Measurements from ENCODE around the gene FCAMR.
"Not testable (repeated sequence)": the region's sequence is repeated elsewhere in the genome, so short reads cannot be mapped to it uniquely, and the experiment has no call there.

The FCAMR gene

GRCh38 chr1:206935491-206936067 lies 34.7 kb downstream of the FCAMR start:
- DNase-seq (ENCODE audit: low read depth), result no peak

- DNase-seq (ENCODE audit: low read depth), result peak; percentile 60
Measured at GRCh38 chr1:206933333-206933945, 36.8 kb downstream of the FCAMR start.

GRCh38 chr1:206932177-206932576 lies 38.1 kb downstream of the FCAMR start:
- no peak for DNase-seq (ENCODE audit: low read depth)

- DNase-seq (ENCODE audit: low read depth), result no peak
Measured at GRCh38 chr1:206931709-206932108, 38.6 kb downstream of the FCAMR start.

- no peak for DNase-seq (ENCODE audit: low read depth)
Measured at GRCh38 chr1:206930210-206930798, 40.0 kb downstream of the FCAMR start.

GRCh38 chr1:206929524-206929923 lies 40.7 kb downstream of the FCAMR start:
- no peak for DNase-seq (ENCODE audit: low read depth)

- DNase-seq (ENCODE audit: low read depth), result no peak
Measured at GRCh38 chr1:206926286-206926685, 44.0 kb downstream of the FCAMR start.

GRCh38 chr1:206925106-206925736 lies 45.0 kb downstream of the FCAMR start:
- no peak for DNase-seq (ENCODE audit: low read depth)

- DNase-seq (ENCODE audit: low read depth), result no peak
Measured at GRCh38 chr1:206924592-206925105, 45.6 kb downstream of the FCAMR start.

GRCh38 chr1:206923961-206924557 lies 46.2 kb downstream of the FCAMR start:
- not testable (repeated sequence) for DNase-seq (ENCODE audit: low read depth)

- peak; percentile 71 for DNase-seq (ENCODE audit: low read depth)
Measured at GRCh38 chr1:206923009-206923960, 47.0 kb downstream of the FCAMR start.

GRCh38 chr1:206922524-206922923 lies 47.7 kb downstream of the FCAMR start:
- no peak for DNase-seq (ENCODE audit: low read depth)

- no peak for DNase-seq (ENCODE audit: low read depth)
Measured at GRCh38 chr1:206921772-206922265, 48.4 kb downstream of the FCAMR start, which contains the start of gene FCMR. Gene FCMR (minus strand): TSS chr1:206921941. CDS start chr1:206921854, 87 bp downstream.

- no peak for DNase-seq (ENCODE audit: low read depth)
Measured at GRCh38 chr1:206918076-206918475, 52.2 kb downstream of the FCAMR start.

GRCh38 chr1:206916000-206916709 lies 54.1 kb downstream of the FCAMR start:
- no peak for DNase-seq (ENCODE audit: low read depth)

GRCh38 chr1:206915030-206915735 lies 55.1 kb downstream of the FCAMR start:
- no peak for DNase-seq (ENCODE audit: low read depth)

GRCh38 chr1:206913766-206914537 lies 56.3 kb downstream of the FCAMR start:
- no peak for DNase-seq (ENCODE audit: low read depth)

GRCh38 chr1:206912445-206913095 lies 57.7 kb downstream of the FCAMR start:
- DNase-seq (ENCODE audit: low read depth), result no peak

All from stimulated activated CD4-positive, alpha-beta T cell treated with anti-CD3 and anti-CD28 coated beads, Interleukin-2, amount 100 ng/mL, for 4 hours (primary cell).